GM23338 (cell line): ENCODE data around the gene ITPR2. TPM values are rescaled to one million over a fixed set of nuclear protein-coding genes. Genes with fewer than 3 reads are reported as not detected.

ENCODE experiments used
- ATAC-seq: fragments of 200-7000 bp; cut with Tn5 transposase; 3 replicates; pipeline ENCODE4 v1.9.1; 2020
- DNase-seq: peaks from one replicate; pipeline ENCODE4 v3.0.0-alpha.2; 2015; ENCODE audit warnings: low spot score
- H2AFZ ChIP-seq: fragments of 200-600 bp; sonication (generic); 2 replicates; pipeline ENCODE4 v1.8.0; 2016; ENCODE audit warnings: antibody characterized with exemption, mild to moderate bottlenecking, moderate library complexity
- H3F3A ChIP-seq: fragments of 200-600 bp; sonication (generic); replicated peaks from 2 replicates; pipeline ENCODE4 v1.8.0; 2017; ENCODE audit warnings: antibody characterized with exemption, mixed run types, low read depth
- H3K27ac ChIP-seq: fragments of 200-600 bp; sonication (generic); 2 replicates; pipeline ENCODE4 v1.6.1; 2016; ENCODE audit warnings: low read depth
- H3K27me3 ChIP-seq: fragments of 200-600 bp; sonication (generic); 2 replicates; pipeline ENCODE4 v1.8.0; 2016; ENCODE audit warnings: mild to moderate bottlenecking, mixed run types, moderate library complexity; ENCODE audit not compliant: insufficient read depth
- H3K36me3 ChIP-seq: fragments of 200-600 bp; sonication (generic); 2 replicates; pipeline ENCODE4 v1.8.0; 2016; ENCODE audit warnings: mild to moderate bottlenecking; ENCODE audit not compliant: insufficient read depth
- H3K4me1 ChIP-seq: fragments of 200-600 bp; sonication (generic); 2 replicates; pipeline ENCODE4 v1.8.0; 2016; ENCODE audit warnings: mild to moderate bottlenecking, moderate library complexity; ENCODE audit not compliant: insufficient read depth
- H3K4me2 ChIP-seq: fragments of 200-600 bp; sonication (generic); 2 replicates; pipeline ENCODE4 v1.7.1; 2017; ENCODE audit warnings: mixed run types
- H3K4me3 ChIP-seq: fragments of 200-600 bp; sonication (generic); 2 replicates; pipeline ENCODE4 v1.6.1; 2016; ENCODE audit warnings: mixed run types
- H3K79me2 ChIP-seq: fragments of 200-600 bp; sonication (generic); replicated peaks from 2 replicates; pipeline ENCODE4 v1.8.0; 2017; ENCODE audit warnings: mild to moderate bottlenecking; ENCODE audit not compliant: insufficient read depth
- H3K9me2 ChIP-seq: fragments of 200-600 bp; sonication (generic); 2 replicates; pipeline ENCODE4 v1.8.0; 2017; ENCODE audit not compliant: insufficient read depth
- H4K20me1 ChIP-seq: fragments of 200-600 bp; sonication (generic); replicated peaks from 2 replicates; pipeline ENCODE4 v1.8.0; 2017; ENCODE audit warnings: mild to moderate bottlenecking; ENCODE audit not compliant: insufficient read depth
- H3K27ac Mint-ChIP-seq: 2 replicates; pipeline ENCODE4 v1.8.0; 2020; ENCODE audit warnings: inconsistent platforms, mild to moderate bottlenecking, moderate library complexity, mixed read lengths
- H3K27me3 Mint-ChIP-seq: 3 replicates; pipeline ENCODE4 v1.8.0; 2022; ENCODE audit warnings: low read depth, mild to moderate bottlenecking, moderate library complexity, mixed read lengths, inconsistent platforms; ENCODE audit not compliant: insufficient read depth, poor library complexity
- H3K36me3 Mint-ChIP-seq: 3 replicates; pipeline ENCODE4 v1.8.0; 2021; ENCODE audit warnings: low read depth, mild to moderate bottlenecking, inconsistent platforms, moderate library complexity, mixed read lengths
- H3K4me1 Mint-ChIP-seq: 3 replicates; pipeline ENCODE4 v1.8.0; 2020; ENCODE audit warnings: mild to moderate bottlenecking, inconsistent platforms, mixed read lengths
- H3K4me3 Mint-ChIP-seq: 3 replicates; pipeline ENCODE4 v1.8.0; 2021; ENCODE audit warnings: moderate library complexity, mild to moderate bottlenecking, inconsistent platforms, mixed read lengths
- H3K9me3 Mint-ChIP-seq: 3 replicates; pipeline ENCODE4 v1.8.0; 2020; ENCODE audit warnings: moderate library complexity, mild to moderate bottlenecking, inconsistent platforms, mixed read lengths
- CREB1 ChIP-seq: fragments of 250-450 bp; sonication (Bioruptor Pico); IDR thresholded peaks from 2 replicates; pipeline ENCODE4 v1.5.0; 2020; ENCODE audit warnings: low read depth, mild to moderate bottlenecking, moderate library complexity
- CTCF ChIP-seq, 2 experiments: fragments of 200-600 bp in 1 of 2; sonication (generic) in 1 of 2; conservative IDR thresholded peaks; 2 replicates each; pipeline versions ENCODE4 v1.5.1 to v1.6.1; 2016 to 2017; ENCODE audit warnings: antibody characterized with exemption in 2 of 2, low read depth in 2 of 2, mild to moderate bottlenecking in 2 of 2, moderate library complexity in 1 of 2
- EZH2 ChIP-seq: fragments of 200-600 bp; sonication (generic); IDR thresholded peaks from one replicate; pipeline ENCODE4 v1.8.0; 2017; ENCODE audit warnings: antibody characterized with exemption, mild to moderate bottlenecking, low read depth; ENCODE audit not compliant: unreplicated experiment
- EZH2phosphoT487 ChIP-seq: fragments of 200-600 bp; sonication (generic); IDR thresholded peaks from one replicate; pipeline ENCODE4 v1.8.1; 2018; ENCODE audit warnings: antibody characterized with exemption; ENCODE audit not compliant: unreplicated experiment
- JUNB ChIP-seq: IDR thresholded peaks from one replicate; pipeline ENCODE4 v1.6.1; 2016; ENCODE audit warnings: antibody characterized with exemption; ENCODE audit not compliant: unreplicated experiment
- NANOG ChIP-seq: IDR thresholded peaks from 2 replicates; pipeline ENCODE4 v1.6.1; 2016; ENCODE audit warnings: antibody characterized with exemption, borderline replicate concordance
- POLR2AphosphoS5 ChIP-seq: IDR thresholded peaks from 2 replicates; pipeline ENCODE4 v1.6.1; 2016; ENCODE audit warnings: antibody characterized with exemption, low read depth
- REST ChIP-seq: IDR thresholded peaks from one replicate; pipeline ENCODE4 v1.6.1; 2018; ENCODE audit warnings: antibody characterized with exemption; ENCODE audit not compliant: unreplicated experiment
- STAT1 ChIP-seq: IDR thresholded peaks from one replicate; pipeline ENCODE4 v1.6.1; 2016; ENCODE audit warnings: antibody characterized with exemption; ENCODE audit not compliant: unreplicated experiment
- ZNF114 ChIP-seq: fragments of 250-450 bp; sonication (Bioruptor Pico); IDR thresholded peaks from 2 replicates; pipeline ENCODE4 v1.5.0; 2020; ENCODE audit warnings: mild to moderate bottlenecking, moderate library complexity
- ZNF331 ChIP-seq: fragments of 250-450 bp; sonication (Bioruptor Pico); IDR thresholded peaks from 2 replicates; pipeline ENCODE4 v1.5.0; 2020; ENCODE audit warnings: low read depth, mild to moderate bottlenecking, moderate library complexity
- polyA plus RNA-seq: library from polyadenylated mRNA; unstranded; fragments of >200 nt; fragmentation: Nextera tagmentation; extraction: Ambion mirVana; gene quantifications from 2 replicates; pipeline ENCODE4 v1.2.1, GENCODE V29; 2016
- total RNA-seq: library from RNA; depleted of rRNA; stranded (reverse); fragments of >200 nt; shearing (Covaris generic); gene quantifications from 2 replicates; pipeline ENCODE4 v1.2.3, GENCODE V29; 2014
- TF ChIP-seq, protein P1 (sequence below): fragments of 250-450 bp; sonication (Bioruptor Pico); IDR thresholded peaks from 2 replicates; pipeline ENCODE4 v1.5.0; 2020; ENCODE audit warnings: mild to moderate bottlenecking, moderate library complexity
- TF ChIP-seq, protein P2 (sequence below): IDR thresholded peaks from 2 replicates; pipeline ENCODE4 v1.6.1; 2016; ENCODE audit warnings: antibody characterized with exemption

The ITPR2 gene
- total and polyA plus RNA-seq, 2 experiments from 2014 or later, result 44.5 to 65.2 TPM

DNA sequence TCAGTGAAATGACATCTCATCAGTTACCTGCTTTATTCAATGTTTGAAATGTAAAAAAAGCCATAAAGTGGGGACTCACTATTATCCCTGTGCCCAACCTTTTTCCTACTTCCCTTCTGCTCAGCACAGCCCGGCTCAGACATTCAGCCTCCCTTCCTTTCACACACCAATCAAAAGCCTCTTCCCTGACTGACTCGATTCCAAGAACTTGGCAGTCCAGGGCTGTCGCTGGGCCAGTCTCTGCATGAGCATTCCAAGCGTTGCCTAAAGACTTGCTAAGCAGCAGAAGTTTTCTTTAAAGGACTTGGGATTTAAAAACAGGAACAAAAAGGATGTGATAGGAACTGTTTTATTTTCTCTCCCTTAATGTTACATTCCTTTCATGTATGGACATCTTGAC is 22.7 kb downstream of the ITPR2 start:
- DNase-seq (peak; percentile 53), ATAC-seq (peak; percentile 88)
- H3K27ac ChIP-seq, result no peak overlapping the region

More for the DNA sequence above, 22.7 kb downstream of the ITPR2 start:
- H3K36me3 ChIP-seq, result no peaks in the 10 kb centered on the region
- TF ChIP-seq POLR2AphosphoS5, result no peak
- no peak for TF ChIP-seq ZNF114 (CRISPR knock-in tag)
- no peak for TF ChIP-seq STAT1
- no peak for TF ChIP-seq CTCF (conservative IDR thresholded peaks at IDR 0.05; ENCODE audit: low read depth in 2 of 2)
- TF ChIP-seq REST, result no peak
- TF ChIP-seq CREB1 (CRISPR knock-in tag), result no peak
- TF ChIP-seq JUNB, result no peak
- no peak for TF ChIP-seq EZH2phosphoT487
- TF ChIP-seq, protein P1, sequence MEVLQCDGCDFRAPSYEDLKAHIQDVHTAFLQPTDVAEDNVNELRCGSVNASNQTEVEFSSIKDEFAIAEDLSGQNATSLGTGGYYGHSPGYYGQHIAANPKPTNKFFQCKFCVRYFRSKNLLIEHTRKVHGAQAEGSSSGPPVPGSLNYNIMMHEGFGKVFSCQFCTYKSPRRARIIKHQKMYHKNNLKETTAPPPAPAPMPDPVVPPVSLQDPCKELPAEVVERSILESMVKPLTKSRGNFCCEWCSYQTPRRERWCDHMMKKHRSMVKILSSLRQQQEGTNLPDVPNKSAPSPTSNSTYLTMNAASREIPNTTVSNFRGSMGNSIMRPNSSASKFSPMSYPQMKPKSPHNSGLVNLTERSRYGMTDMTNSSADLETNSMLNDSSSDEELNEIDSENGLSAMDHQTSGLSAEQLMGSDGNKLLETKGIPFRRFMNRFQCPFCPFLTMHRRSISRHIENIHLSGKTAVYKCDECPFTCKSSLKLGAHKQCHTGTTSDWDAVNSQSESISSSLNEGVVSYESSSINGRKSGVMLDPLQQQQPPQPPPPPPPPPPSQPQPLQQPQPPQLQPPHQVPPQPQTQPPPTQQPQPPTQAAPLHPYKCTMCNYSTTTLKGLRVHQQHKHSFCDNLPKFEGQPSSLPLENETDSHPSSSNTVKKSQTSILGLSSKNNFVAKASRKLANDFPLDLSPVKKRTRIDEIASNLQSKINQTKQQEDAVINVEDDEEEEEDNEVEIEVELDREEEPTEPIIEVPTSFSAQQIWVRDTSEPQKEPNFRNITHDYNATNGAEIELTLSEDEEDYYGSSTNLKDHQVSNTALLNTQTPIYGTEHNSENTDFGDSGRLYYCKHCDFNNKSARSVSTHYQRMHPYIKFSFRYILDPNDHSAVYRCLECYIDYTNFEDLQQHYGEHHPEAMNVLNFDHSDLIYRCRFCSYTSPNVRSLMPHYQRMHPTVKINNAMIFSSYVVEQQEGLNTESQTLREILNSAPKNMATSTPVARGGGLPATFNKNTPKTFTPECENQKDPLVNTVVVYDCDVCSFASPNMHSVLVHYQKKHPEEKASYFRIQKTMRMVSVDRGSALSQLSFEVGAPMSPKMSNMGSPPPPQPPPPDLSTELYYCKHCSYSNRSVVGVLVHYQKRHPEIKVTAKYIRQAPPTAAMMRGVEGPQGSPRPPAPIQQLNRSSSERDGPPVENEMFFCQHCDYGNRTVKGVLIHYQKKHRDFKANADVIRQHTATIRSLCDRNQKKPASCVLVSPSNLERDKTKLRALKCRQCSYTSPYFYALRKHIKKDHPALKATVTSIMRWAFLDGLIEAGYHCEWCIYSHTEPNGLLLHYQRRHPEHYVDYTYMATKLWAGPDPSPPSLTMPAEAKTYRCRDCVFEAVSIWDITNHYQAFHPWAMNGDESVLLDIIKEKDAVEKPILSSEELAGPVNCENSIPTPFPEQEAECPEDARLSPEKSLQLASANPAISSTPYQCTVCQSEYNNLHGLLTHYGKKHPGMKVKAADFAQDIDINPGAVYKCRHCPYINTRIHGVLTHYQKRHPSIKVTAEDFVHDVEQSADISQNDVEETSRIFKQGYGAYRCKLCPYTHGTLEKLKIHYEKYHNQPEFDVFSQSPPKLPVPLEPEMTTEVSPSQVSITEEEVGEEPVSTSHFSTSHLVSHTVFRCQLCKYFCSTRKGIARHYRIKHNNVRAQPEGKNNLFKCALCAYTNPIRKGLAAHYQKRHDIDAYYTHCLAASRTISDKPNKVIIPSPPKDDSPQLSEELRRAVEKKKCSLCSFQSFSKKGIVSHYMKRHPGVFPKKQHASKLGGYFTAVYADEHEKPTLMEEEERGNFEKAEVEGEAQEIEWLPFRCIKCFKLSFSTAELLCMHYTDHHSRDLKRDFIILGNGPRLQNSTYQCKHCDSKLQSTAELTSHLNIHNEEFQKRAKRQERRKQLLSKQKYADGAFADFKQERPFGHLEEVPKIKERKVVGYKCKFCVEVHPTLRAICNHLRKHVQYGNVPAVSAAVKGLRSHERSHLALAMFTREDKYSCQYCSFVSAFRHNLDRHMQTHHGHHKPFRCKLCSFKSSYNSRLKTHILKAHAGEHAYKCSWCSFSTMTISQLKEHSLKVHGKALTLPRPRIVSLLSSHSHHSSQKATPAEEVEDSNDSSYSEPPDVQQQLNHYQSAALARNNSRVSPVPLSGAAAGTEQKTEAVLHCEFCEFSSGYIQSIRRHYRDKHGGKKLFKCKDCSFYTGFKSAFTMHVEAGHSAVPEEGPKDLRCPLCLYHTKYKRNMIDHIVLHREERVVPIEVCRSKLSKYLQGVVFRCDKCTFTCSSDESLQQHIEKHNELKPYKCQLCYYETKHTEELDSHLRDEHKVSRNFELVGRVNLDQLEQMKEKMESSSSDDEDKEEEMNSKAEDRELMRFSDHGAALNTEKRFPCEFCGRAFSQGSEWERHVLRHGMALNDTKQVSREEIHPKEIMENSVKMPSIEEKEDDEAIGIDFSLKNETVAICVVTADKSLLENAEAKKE, result no peak
- TF ChIP-seq ZNF331 (CRISPR knock-in tag), result no peak
- no peak for TF ChIP-seq EZH2
- no peak for TF ChIP-seq NANOG
- TF ChIP-seq, protein P2, sequence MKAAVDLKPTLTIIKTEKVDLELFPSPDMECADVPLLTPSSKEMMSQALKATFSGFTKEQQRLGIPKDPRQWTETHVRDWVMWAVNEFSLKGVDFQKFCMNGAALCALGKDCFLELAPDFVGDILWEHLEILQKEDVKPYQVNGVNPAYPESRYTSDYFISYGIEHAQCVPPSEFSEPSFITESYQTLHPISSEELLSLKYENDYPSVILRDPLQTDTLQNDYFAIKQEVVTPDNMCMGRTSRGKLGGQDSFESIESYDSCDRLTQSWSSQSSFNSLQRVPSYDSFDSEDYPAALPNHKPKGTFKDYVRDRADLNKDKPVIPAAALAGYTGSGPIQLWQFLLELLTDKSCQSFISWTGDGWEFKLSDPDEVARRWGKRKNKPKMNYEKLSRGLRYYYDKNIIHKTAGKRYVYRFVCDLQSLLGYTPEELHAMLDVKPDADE, result no peak
- no peak overlapping the region for H3K4me3 ChIP-seq
- Mint-ChIP-seq H3K9me3 (no peaks in the 10 kb centered on the region), H3K36me3 (peaks cover 12% of the 10 kb centered on the region; the same call in 2 of the 3 replicates), H3K4me1 (peaks cover 12% of the 10 kb centered on the region; the same call in 2 of the 3 replicates), H3K27me3 (peaks cover 2% of the 10 kb centered on the region), H3K4me3 (no peak overlapping the region), H3K27ac (no peak overlapping the region)
- H3K4me2 ChIP-seq, result no peak overlapping the region
- no peaks in the 10 kb centered on the region for H3K27me3 ChIP-seq
- H4K20me1 ChIP-seq, result no peaks in the 10 kb centered on the region; the same call in 1 of the 2 replicates
- no peaks in the 10 kb centered on the region for H3K4me1 ChIP-seq
- H2AFZ ChIP-seq, result no peak overlapping the region
- no peaks in the 10 kb centered on the region for H3K9me2 ChIP-seq
- H3F3A ChIP-seq, result no peaks in the 10 kb centered on the region
- peaks cover 68% of the 10 kb centered on the region for H3K79me2 ChIP-seq
